Measurements from ENCODE around the gene EPHA7. TPM values are rescaled to one million over a fixed set of nuclear protein-coding genes. Genes with fewer than 3 reads are reported as not detected.

The EPHA7 gene
- 0.13 and 0.16 TPM in 2 replicates for total RNA-seq

GRCh38 chr6:93419304-93420162, at the start of gene EPHA7:
EPHA7 (minus strand) TSS chr6:93419559; CDS start chr6:93419341, 218 bp downstream.

All from bladder microvascular endothelial cell (primary cell).